OCI-M2 (cell line): Measurements from ENCODE around the gene HMGCR.
"Not testable (repeated sequence)": the region's sequence is repeated elsewhere in the genome, so short reads cannot be mapped to it uniquely, and the experiment has no call there.

Experiments
- DNase-seq: peaks from one replicate; lab custom pipeline; 2025; ENCODE audit not compliant: unreplicated experiment; lab: John Stamatoyannopoulos, UW

The HMGCR gene

GRCh38 chr5:75336615-75337336 lies at the start of gene HMGCR:
Gene HMGCR, plus strand, starts transcription at chr5:75337220. Its CDS starts 5,386 bp downstream, at chr5:75342606.
- DNase-seq, result peak; percentile 94

GRCh38 chr5:75291844-75292243 lies 45.2 kb upstream of the HMGCR start:
- not testable (repeated sequence) for DNase-seq

DNA sequence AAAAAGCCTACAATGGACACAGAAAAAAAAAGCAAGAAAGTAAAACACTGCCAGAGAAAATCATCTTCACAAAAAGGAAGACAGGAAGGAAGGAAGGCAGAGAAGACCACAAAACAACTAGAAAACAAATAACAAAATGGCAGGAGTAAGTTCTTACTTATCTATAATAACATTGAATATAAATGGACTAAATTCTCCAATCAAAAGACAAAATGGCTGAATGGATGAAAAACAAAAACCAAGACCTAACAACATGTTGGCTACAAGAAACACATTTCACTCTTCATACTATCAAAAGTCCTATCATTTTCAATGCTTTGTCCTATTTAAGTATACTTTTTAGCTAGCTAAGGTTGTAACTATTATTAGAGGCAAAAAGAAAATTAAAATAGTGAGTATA lies 36.9 kb upstream of the HMGCR start:
- no peak for DNase-seq

DNA sequence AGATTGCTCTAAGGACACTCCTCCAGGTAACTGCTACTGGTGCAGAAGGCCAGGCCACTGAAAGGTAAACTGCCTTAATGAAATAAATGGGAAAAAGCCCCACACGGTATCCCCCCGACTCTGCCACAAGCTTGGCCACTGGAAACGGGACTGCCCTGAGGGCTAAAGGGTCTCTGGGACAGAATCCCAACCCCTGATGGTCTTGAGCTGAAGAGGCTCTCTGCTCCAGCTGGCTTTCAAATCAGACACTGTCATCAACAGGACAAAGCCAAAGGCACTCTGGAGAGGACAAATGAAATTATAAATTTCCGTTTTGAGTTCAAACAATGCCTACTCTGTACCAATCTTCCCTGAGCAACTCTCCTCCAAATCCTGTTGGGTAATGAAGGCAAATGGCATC lies 33.6 kb upstream of the HMGCR start:
- no peak for DNase-seq

DNA sequence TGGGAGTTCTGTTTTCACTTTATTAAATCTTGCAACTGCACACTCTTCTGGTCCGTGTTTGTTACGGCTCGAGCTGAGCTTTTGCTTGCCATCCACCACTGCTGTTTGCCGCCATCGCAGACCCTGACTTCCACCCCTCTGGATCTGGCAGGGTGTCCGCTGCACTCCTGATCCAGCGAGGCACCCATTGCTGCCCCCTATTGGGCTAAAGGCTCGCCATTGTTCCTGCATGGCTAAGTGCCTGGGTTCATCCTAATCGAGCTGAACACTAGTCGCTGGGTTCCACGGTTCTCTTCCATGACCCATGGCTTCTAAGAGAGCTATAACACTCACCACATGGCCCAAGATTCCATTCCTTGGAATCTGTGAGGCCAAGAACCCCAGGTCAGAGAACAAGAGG lies 32.5 kb upstream of the HMGCR start:
- DNase-seq, result not testable (repeated sequence)

DNA sequence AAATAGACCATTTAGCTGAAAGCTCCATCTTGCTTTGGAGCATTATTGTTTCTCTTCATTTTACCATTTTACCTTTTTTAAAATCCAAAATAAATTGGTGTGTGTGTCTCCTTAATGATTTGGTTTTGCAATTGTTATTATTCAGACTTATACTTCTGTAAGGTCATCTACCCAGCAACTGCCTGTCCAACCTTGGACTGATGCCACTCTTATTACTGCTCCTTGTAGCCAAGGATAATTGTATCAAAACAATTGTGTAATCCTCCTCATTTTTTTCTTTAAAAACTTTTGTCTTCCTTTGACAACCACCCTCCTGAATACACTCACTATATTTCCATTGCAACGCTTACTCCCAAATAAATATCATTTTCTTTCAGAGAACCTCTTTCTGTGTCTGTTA lies 30.3 kb upstream of the HMGCR start:
- DNase-seq, result no peak

- no peak for DNase-seq
Measured at GRCh38 chr5:75310212-75310611, 26.8 kb upstream of the HMGCR start.

DNA sequence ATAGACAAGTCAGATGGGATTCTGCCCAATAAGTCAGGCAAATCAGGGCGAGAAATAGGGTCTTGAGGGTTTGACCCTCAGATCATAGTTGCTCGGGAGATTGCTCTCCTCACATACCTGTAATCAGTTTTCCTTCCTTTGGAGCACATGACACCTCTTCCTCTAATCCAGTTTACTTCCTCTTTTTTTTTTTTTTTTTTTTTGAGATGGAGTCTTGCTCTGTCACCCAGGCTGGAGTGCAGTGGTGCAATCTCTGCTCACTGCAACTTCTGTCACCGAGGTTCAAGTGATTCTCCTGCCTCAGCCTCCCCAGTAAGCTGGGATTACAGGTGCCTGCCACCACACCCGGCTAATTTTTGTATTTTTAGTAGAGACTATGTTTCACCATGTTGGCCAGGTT lies 17.9 kb upstream of the HMGCR start:
- not testable (repeated sequence) for DNase-seq

DNA sequence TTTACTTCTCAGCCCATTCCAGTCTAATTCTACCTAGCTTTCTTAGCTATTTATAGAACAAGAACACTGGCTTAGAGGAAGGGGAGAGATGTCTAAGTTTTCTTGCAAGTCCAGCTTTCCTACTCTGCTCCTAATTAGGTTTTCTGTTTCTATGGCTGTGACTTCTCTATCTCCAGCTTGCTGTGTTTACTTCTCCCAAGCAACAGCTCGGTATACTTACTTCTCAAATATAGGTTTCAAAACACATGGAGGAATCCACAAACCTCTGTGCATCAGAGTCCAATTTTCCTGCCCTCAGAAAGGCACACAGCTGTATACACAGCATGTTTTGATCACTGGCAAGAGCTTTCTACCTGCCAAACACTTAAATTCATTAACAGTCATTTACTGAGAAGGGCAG lies 17.4 kb upstream of the HMGCR start:
- DNase-seq, result no peak

DNA sequence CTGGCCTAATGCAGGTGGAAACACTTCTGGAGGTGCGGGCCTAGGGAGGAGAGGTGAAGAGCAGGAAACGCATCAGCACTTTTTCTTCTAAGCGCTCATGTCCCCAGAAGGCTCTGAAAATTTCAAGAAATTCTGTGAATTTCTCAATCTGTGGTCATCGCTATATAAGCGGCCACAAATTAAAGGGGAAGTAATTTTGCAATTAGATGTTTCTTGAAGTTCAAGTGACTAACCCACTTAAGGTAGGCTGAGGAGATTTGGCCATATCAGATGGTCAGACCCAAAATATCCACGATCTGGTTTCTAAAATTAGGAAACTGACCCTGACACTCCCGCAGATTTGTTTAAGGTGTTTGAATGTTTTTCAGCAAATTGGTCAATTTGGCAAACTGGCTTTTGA lies 16.6 kb upstream of the HMGCR start:
- DNase-seq, result no peak

DNA sequence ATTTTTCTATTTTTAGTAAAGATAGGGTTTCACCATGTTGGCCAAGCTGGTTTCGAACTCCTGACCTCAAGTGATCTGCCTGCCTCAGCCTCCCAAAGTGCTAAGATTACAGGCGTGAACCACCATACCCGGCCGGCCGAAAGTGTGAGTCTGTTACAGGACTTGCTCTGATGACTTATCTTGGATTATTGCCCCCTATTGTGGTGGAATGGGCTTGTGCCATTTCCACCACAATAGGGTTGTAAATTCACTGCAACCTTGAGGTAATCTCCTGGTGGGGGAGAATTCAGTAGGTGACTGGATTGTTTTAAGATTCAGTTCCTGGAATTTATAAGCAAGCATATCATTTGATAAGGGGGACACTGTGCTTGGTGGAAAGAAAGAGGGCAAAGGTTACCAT lies 15.0 kb upstream of the HMGCR start:
- DNase-seq, result no peak

GRCh38 chr5:75324791-75325190 lies 12.2 kb upstream of the HMGCR start:
- DNase-seq, result no peak

DNA sequence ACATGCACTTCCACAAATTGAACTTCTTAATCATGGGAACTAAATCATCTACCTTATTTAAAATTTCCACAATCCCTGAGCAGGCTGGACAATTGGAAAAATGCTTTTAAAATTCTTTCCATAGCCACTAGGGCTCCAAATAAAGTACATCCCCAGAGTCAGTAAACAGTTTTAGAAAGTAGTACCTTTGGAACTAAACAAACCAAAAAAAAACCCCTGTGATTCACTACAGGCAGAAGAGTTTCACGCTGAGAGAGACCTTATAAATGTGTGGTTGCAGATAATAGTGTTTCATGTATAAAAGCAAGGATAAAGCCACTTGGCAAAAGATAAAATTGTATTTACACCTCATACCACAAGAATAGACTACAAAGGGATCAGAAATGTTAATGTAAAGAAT lies 11.8 kb upstream of the HMGCR start:
- DNase-seq, result no peak

DNA sequence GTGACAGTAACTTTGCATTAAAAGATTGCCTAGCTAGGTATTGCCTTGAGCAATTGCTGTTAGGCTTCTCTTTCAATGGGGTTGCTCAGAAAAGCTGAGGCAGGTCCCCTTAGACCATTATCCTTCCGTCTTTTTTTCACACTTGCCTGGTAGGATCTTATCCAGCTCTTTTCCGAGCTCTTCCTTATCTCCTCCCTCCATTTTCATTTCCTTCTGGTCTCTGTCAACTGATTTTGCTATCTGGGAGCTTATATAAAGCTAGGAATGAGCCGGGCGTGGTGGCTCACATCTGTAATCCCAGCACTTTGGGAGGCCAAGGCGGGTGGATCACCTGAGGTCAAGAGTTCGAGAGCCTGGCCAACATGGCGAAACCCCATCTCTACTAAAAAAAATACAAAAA lies 6.6 kb upstream of the HMGCR start:
- no peak for DNase-seq

GRCh38 chr5:75331095-75332090 lies 5.6 kb upstream of the HMGCR start:
- DNase-seq, result no peak

- not testable (repeated sequence) for DNase-seq
Measured at GRCh38 chr5:75333759-75334158, 3.3 kb upstream of the HMGCR start.

GRCh38 chr5:75334413-75334812 lies 2.6 kb upstream of the HMGCR start:
- not testable (repeated sequence) for DNase-seq

- no peak for DNase-seq
Measured at GRCh38 chr5:75335486-75335885, 1.5 kb upstream of the HMGCR start.

DNA sequence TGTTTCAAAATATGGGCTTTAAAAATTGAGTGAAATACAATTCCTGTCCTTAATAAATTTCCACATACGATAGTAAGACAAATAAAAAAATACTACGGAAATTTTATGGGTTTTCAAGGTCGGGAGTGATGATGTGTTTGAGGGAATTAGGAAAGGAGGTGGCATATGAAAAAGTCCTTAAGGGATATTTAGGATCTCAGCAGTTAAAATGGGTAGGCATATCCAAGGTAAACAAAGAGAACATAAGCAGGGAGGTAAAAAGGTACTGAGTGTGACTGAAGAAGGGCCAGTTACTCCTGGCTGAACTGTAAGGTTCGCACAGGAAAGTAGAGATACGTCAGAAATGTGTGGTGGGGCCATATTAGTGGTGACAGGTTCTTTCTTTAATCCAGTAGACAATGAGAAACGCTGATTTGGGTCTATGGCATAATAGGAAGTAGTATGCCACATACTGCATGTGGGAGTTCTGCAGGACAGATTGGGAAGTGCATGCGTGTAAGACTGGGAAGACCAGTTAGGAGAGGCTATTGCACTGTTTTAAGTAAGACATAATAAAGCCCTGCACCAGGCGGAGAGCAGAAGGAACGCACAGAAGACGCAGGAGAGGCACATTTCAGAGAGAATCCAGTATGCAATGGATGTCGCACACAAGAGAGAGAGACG lies 937 bp upstream of the HMGCR start:
- DNase-seq, result no peak

DNA sequence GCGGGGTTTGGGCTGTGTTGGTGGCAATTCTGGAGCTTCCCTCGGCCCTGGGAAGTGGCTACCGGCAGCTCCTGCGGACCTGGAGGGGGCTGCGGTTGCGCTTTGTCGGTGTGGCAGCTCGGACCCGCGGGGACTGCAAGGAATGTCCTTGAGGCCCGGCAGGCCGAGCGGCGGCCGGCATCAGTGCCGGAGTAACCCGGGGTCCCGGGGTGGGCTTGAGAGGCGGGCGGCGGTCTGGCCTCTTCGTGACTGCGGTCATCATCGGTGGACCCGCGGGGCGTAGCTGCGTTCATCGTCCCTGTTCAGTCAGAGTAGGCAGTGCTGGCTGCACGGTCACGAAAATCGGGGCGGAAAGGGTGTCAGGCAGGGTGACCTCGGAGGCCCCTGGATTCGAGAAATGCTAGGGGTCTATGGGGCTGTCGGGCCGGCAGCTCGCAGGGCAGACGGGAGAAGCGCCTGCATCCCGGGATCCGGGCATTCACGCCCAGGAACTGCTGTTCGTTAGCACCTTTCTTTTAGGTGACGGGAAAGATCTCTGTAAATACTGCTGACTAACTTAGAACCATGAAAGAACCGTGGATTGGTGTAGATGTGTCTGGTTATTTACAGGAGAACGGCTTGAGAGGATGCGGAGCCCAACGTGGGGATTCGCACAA lies 474 bp downstream of the HMGCR start:
- no peak for DNase-seq

GRCh38 chr5:75338408-75338807 lies 1.4 kb downstream of the HMGCR start:
- DNase-seq, result no peak
